Measurements from ENCODE around the gene CCDC178. TPM values are rescaled to one million over a fixed set of nuclear protein-coding genes. Genes with fewer than 3 reads are reported as not detected.

CCDC178 gene
- total RNA-seq, 2 donors from 2014 or later, result 1.6 TPM; not detected in 1

GRCh38 chr18:33277431-33277830 lies 163.1 kb downstream of the CCDC178 start:
- Histone ChIP-seq H3K27me3 (replicated peaks; ENCODE audit: insufficient read depth) (no peaks in the 10 kb centered on the region), H3K4me3 (no peak overlapping the region), H3K27ac (no peak overlapping the region), H3K9me3 (no peaks in the 10 kb centered on the region), H3K4me1 (ENCODE audit: control insufficient read depth in 1 of 2, low read depth in 2 of 2) (no peaks in the 10 kb centered on the region), H3K36me3 (no peaks in the 10 kb centered on the region)
- ATAC-seq (ENCODE audit: insufficient number of reproducible peaks, low FRiP score, low read depth) (no peak), DNase-seq (ENCODE audit: low spot score) (no peak)
- no peak for TF ChIP-seq CTCF (IDR thresholded peaks at IDR 0.05)

GRCh38 chr18:33275843-33276242 lies 164.7 kb downstream of the CCDC178 start:
- Histone ChIP-seq H3K36me3 (no peaks in the 10 kb centered on the region), H3K27me3 (replicated peaks; ENCODE audit: insufficient read depth) (no peaks in the 10 kb centered on the region), H3K4me3 (no peak overlapping the region)

GRCh38 chr18:33270297-33270696 lies 170.2 kb downstream of the CCDC178 start:
- no peaks in the 10 kb centered on the region for H3K4me1 ChIP-seq (ENCODE audit: control insufficient read depth in 1 of 2, low read depth in 2 of 2)
- no peak overlapping the region for H3K27ac ChIP-seq
- no peak for TF ChIP-seq CTCF (IDR thresholded peaks at IDR 0.05)
- H3K9me3 ChIP-seq, result no peaks in the 10 kb centered on the region
- no peak overlapping the region for H3K4me3 ChIP-seq
- H3K36me3 ChIP-seq, result no peaks in the 10 kb centered on the region
- DNase-seq (ENCODE audit: low spot score), result no peak
- H3K27me3 ChIP-seq (replicated peaks; ENCODE audit: insufficient read depth), result no peaks in the 10 kb centered on the region
- ATAC-seq (ENCODE audit: insufficient number of reproducible peaks, low FRiP score, low read depth), result no peak

More at GRCh38 chr18:33275843-33276242, 164.7 kb downstream of the CCDC178 start:
- Histone ChIP-seq H3K4me1 (ENCODE audit: control insufficient read depth in 1 of 2, low read depth in 2 of 2) (no peaks in the 10 kb centered on the region), H3K9me3 (no peaks in the 10 kb centered on the region), H3K27ac (no peak overlapping the region)
- ATAC-seq (ENCODE audit: insufficient number of reproducible peaks, low FRiP score, low read depth) (no peak), DNase-seq (ENCODE audit: low spot score) (no peak)
- no peak for TF ChIP-seq CTCF (IDR thresholded peaks at IDR 0.05)

GRCh38 chr18:33269223-33269622 lies 171.3 kb downstream of the CCDC178 start:
- DNase-seq (ENCODE audit: low spot score) (no peak), ATAC-seq (ENCODE audit: insufficient number of reproducible peaks, low FRiP score, low read depth) (no peak)
- no peaks in the 10 kb centered on the region for H3K36me3 ChIP-seq
- no peak overlapping the region for H3K4me3 ChIP-seq
- H3K27ac ChIP-seq, result no peak overlapping the region
- no peaks in the 10 kb centered on the region for H3K9me3 ChIP-seq
- no peaks in the 10 kb centered on the region for H3K27me3 ChIP-seq (replicated peaks; ENCODE audit: insufficient read depth)
- no peaks in the 10 kb centered on the region for H3K4me1 ChIP-seq (ENCODE audit: control insufficient read depth in 1 of 2, low read depth in 2 of 2)
- no peak for TF ChIP-seq CTCF (IDR thresholded peaks at IDR 0.05)

- Histone ChIP-seq H3K27ac (no peak overlapping the region), H3K4me1 (ENCODE audit: control insufficient read depth in 1 of 2, low read depth in 2 of 2) (no peaks in the 10 kb centered on the region), H3K4me3 (no peak overlapping the region), H3K9me3 (no peaks in the 10 kb centered on the region), H3K36me3 (no peaks in the 10 kb centered on the region), H3K27me3 (replicated peaks; ENCODE audit: insufficient read depth) (no peaks in the 10 kb centered on the region)
- TF ChIP-seq CTCF (IDR thresholded peaks at IDR 0.05), result no peak
- ATAC-seq (ENCODE audit: insufficient number of reproducible peaks, low FRiP score, low read depth) (no peak), DNase-seq (ENCODE audit: low spot score) (no peak)
Observed at GRCh38 chr18:33264566-33264965, 176.0 kb downstream of the CCDC178 start.
